DOHH2 (cell line): ENCODE measurements around the gene PRKCE.

Source experiments
- CTCF ChIP-seq: fragments of 200-600 bp; sonication (generic); IDR thresholded peaks from one replicate; pipeline ENCODE4 v1.5.1; 2014; ENCODE audit warnings: antibody characterized with exemption, mild to moderate bottlenecking, low read depth, low read length; ENCODE audit not compliant: poor library complexity, severe bottlenecking
- EZH2phosphoT487 ChIP-seq: fragments of 200-600 bp; sonication (generic); IDR thresholded peaks from 2 replicates; pipeline ENCODE4 v1.6.1; 2017; ENCODE audit warnings: borderline replicate concordance, mild to moderate bottlenecking, antibody characterized with exemption, low read length, moderate library complexity, mixed read lengths

GRCh38 chr2:45850558-45850957, 199.1 kb downstream of the PRKCE start:
- no peak for TF ChIP-seq CTCF
- TF ChIP-seq EZH2phosphoT487 = no peak
